ES-I3 (cell line): Measurements from ENCODE around the gene CLDN7.

Source experiments
- H3K36me3 ChIP-seq: 2 replicates; pipeline ENCODE4 v1.6.1; 2013; ENCODE audit warnings: mild to moderate bottlenecking, low read length, control low read depth, moderate library complexity; ENCODE audit not compliant: insufficient read depth
- H3K4me1 ChIP-seq: 2 replicates; pipeline ENCODE4 v1.6.1; 2013; ENCODE audit warnings: mild to moderate bottlenecking, control low read depth, low read length; ENCODE audit not compliant: insufficient read depth
- H3K9ac ChIP-seq: 2 replicates; pipeline ENCODE4 v1.6.1; 2013; ENCODE audit warnings: low read depth, mild to moderate bottlenecking, low read length, moderate library complexity
- H3K9me3 ChIP-seq: 2 replicates; pipeline ENCODE4 v1.6.1; 2013; ENCODE audit warnings: mild to moderate bottlenecking, low read length, moderate library complexity; ENCODE audit not compliant: control insufficient read depth, insufficient read depth

CLDN7 gene

DNA sequence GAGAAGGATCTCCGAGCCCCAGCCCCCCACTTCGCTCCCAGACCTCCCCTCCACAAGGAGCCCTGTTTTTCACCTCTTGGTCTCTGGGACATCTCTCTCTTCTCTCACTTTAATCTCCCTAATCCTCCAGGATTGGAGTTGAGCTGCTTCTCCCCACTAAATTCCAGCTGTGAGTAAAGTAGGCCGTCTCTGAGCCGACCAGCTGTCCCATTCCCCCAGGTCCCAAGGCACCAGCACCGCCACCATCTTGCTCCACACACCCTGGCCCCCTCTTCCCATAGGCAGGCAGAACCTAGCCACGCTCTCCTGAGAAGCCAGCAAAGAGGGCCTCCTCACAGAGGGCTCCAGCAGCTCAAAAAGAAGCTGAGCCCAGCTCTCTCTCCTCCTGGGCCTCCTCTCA, 43.5 kb downstream of the CLDN7 start:
- H3K9me3 ChIP-seq, result no peaks in the 10 kb centered on the region
- no peak overlapping the region for H3K9ac ChIP-seq
- H3K36me3 ChIP-seq, result peaks cover 4% of the 10 kb centered on the region; the same call in 1 of the 2 replicates
- peaks cover 7% of the 10 kb centered on the region; the same call in 1 of the 2 replicates for H3K4me1 ChIP-seq

DNA sequence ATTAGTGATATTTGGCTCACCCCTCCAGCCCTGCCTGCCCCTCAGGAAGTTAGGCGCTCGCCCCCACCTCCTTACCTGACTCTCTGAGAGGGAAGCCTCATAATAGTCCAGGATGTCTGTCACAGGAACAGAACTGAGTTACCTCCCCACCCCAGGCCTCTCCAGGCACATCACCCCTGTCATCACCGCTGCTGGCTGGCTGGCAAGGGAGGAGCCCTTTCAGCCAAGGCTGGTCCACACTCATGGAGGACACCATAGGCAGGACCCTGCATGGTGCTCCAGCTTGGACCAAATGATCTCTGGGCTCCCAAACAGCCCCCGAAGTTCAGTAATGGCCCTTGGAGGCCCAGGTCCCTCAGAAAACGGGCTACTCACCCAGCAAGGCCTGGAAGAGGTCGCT, 44.1 kb downstream of the CLDN7 start:
- Histone ChIP-seq H3K9ac (peak overlapping the region; percentile 14; the same call in 1 of the 2 replicates), H3K4me1 (peaks cover 7% of the 10 kb centered on the region; the same call in 1 of the 2 replicates), H3K36me3 (no peaks in the 10 kb centered on the region; the same call in 1 of the 2 replicates), H3K9me3 (no peaks in the 10 kb centered on the region)

DNA sequence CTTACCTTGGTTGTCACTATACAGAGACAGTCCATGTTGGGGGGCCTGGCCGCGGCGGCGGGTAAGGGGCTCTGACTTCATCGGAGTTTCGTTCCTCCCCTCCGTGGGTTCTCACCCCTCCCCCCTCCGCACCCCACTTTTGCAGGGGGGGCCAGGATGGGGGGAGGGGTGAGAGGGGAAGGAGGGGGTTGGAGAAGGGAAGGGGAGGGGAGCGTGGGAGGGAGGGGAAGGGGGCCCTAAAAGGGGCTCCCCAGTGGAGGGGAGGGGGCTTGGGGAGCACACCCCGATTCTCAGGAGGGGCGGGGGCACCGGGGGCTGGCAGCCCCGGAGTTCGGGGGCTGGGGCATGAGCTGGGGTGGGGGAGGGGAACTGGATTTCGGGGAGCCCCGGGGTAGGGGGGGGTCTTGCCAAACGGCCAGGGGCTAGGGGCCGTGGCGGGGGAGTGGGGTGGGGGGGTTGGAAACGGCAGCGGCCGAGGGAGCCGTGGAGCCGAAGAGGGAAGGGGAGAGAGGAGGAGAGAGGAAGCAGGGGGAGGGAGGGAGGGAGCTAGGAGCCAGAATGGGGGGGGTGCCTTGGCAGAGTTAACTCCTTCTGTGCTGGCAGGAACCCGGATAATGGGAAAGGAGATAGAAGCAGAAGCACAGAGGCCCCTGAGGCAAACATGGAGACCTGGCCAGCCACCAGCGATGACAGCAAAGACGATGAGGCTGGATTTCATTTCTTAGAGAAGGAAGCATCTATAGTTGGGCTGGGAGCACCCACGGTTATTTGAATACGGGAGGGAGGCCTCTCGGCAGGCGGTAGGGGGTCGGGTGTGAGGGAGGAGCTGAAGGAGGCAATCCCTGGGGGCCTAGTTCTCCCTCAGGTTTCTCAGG, 44.9 kb downstream of the CLDN7 start:
- peaks cover 7% of the 10 kb centered on the region; the same call in 1 of the 2 replicates for H3K4me1 ChIP-seq
- no peaks in the 10 kb centered on the region for H3K9me3 ChIP-seq
- H3K9ac ChIP-seq, result peak overlapping the region; percentile 46; the same call in 1 of the 2 replicates
- no peaks in the 10 kb centered on the region; the same call in 1 of the 2 replicates for H3K36me3 ChIP-seq

DNA sequence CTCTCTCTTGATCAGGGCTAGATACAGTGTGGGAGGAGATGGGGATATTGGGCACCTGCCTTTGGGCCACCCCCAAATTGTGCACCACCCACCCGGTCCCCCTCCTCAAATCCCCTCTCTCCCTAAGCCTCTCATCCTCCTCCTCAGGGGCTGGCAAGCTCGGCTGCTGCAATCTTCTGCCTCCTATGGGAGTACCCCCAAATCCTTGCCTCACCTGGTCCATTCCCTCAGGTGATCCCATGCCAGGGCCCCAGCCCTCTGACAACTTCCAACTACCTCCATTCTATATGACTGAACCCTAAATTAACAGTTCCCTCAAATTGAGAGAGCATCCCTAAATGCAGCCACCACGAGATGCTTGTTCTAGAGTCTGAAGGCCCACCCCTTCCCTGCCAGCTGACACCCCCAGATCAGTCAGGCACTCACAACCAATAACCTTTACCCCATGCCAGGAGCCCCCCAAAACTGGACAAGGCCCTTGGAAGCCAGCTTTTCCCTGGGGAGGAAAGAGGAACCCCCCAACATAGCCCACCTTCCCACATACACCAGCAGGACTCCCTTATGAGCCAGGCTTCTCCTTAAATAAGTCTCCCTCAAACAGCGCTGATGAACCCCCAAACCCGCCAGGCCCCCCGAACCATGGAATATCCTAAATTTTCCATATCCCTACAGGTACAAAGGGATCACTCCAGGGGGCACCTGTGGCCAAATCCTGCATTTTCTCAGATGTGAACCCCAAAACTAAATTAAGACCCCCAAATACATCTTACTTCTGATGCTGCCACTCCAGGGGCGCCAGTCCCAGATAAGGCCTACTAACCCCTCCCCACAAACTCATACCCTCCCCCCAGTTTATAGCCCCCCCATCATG, 45.8 kb downstream of the CLDN7 start:
- Histone ChIP-seq H3K9ac (peak overlapping the region; percentile 46; the same call in 1 of the 2 replicates), H3K36me3 (no peaks in the 10 kb centered on the region; the same call in 1 of the 2 replicates), H3K4me1 (peaks cover 7% of the 10 kb centered on the region; the same call in 1 of the 2 replicates), H3K9me3 (no peaks in the 10 kb centered on the region)

DNA sequence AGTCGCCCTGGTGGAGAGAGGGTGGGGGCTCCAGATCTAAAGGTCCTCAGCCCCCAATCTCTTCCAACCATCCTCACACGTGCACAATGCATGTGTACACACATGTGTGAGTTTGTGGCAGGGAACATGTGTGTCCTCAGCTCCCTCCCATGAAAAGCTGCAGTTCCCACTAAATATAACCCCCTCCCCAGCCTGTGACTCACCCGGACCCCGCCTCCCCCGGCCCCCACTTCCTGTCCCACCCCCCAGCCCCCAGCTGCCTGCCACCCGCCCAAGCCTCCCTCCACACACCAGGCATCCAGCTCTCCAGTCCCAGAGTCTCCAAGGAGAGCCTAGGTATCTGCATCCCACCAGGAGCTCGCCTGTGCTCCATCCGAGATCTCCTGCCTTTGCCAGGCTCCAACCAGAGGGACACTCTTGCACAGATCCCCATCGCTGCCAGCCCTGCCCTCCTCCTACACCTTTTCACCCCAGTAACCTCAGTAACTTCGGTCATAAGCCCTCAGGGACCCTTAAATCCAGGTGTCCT, 46.6 kb downstream of the CLDN7 start:
- Histone ChIP-seq H3K4me1 (peaks cover 10% of the 10 kb centered on the region; the same call in 1 of the 2 replicates), H3K9ac (peak overlapping the region; percentile 61; the same call in 1 of the 2 replicates), H3K36me3 (no peaks in the 10 kb centered on the region), H3K9me3 (no peaks in the 10 kb centered on the region)

DNA sequence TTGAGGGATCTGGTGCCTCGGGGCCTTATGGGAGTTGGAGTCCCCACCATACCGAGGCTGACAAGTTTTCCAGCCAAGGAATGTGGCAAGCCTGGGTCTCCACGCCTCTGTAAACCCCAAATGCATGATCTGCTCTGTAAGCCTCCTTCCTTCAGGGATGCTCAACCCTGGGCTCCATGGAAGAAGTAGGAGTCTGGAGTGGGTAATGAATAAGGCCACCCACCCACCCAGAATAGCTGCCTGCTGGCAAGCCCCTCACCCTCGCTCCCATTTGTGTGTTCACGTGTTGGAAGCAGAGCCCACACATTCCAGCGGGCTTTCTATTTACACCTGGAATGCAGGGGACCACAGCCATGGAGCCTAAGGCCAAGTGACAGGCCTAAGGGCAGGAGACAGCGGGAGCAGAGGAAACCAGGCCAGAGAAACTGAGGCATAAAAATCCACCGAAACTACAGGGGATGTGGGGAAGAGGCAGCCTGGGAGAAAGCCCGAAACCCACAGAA, 47.1 kb downstream of the CLDN7 start:
- Histone ChIP-seq H3K36me3 (no peaks in the 10 kb centered on the region), H3K4me1 (peaks cover 10% of the 10 kb centered on the region), H3K9ac (peak overlapping the region; percentile 61; the same call in 1 of the 2 replicates), H3K9me3 (no peaks in the 10 kb centered on the region)

DNA sequence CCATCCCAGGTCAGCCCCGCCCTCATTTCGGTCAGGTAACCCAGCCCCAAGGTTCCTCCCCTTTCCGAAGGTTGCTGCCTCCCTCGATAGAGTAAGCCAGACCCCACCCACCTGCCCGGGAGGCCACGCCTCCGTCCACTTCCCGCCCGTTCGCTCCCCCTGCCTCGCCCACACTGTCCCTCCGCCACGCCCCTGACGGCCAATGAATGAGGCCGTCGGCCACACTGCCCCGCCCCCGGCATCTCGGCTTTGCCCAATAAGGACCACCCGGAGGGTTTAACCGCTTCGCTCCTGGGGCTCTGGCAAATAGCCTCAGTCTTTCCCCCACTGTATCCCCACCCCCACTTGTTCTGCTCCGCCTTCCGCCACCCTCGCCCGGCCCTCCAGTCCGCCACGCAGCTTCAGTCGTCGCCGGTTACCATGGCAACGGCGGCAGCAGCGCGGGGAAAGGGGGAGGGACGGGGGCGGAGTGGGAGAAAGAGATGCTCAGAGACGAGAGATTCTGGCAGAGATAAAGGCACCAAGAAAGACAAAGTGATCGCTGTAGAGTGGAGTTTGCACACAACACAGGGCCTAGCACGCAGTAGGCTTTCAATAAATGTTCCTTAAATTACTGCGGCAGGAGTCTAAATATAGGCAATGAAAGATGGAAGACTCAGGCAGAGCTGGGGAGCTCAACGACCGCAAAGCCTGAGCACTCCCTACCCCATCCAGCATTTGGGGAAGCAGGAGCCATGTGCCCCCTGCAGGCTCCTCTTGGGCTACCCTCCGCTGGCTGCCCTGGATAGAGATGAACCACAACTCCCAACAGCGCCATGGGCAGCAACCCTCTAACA, 47.8 kb downstream of the CLDN7 start:
- H3K9ac ChIP-seq, result peak overlapping the region; percentile 61; the same call in 1 of the 2 replicates
- no peaks in the 10 kb centered on the region for H3K36me3 ChIP-seq
- no peaks in the 10 kb centered on the region for H3K9me3 ChIP-seq
- peaks cover 10% of the 10 kb centered on the region for H3K4me1 ChIP-seq

DNA sequence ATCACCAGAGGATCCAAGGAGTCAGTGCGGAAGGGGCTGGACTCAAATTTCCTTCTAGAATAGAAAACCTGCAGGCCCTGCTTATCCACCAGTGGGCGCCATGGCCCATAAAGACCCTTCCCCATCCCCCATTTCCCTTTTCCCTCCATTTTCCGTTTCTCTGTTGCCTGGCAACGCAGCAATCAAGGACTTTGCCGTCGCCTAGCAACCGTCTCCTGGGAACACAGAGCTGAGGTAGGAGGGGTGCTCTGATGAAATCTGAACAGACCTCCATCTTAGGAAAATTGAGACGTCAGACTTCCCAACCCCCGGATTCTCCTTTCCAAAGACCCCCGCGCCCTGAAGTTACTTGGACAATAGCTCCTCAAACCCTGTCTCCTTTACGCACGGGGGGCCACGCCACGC, 48.4 kb downstream of the CLDN7 start:
- H3K4me1 ChIP-seq, result peaks cover 12% of the 10 kb centered on the region
- H3K36me3 ChIP-seq, result no peaks in the 10 kb centered on the region
- H3K9ac ChIP-seq, result peak overlapping the region; percentile 23; the same call in 1 of the 2 replicates
- H3K9me3 ChIP-seq, result no peaks in the 10 kb centered on the region

DNA sequence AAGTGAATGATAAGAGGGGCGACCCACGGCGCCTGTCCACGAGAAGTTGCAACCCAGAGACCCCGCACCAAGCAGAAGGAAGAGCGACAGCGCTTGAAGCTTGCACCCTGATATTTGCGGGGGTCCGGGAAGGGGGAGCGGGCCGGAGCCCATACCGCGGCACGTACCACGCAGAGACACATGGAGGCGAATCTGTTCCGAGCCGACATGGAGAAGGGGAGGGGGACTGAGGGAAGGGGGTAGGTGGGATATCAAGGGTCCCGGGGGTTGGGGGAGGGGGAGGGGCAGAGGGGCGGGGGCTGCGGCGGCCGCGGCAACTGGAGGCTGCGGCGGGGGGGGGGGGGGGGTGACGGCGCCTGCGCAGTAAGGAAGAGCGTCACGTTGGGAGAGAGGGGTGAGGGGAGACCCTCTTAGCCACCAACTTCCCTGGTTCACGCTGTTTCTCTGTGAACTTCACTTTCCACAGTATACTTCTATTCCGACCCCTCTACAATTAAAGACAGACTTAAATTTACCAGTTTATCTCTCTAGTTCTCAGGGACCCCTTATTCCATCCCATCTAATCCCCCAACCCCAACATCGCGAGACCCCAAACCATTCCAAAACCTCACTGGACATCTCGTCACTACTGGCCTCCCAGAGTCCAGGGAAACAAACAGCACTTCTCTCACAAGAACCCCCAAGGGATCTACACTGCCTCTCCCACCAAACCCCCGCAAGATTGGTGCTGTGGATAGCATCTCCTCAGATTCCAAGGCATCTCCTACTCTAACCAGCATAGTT, 50.6 kb downstream of the CLDN7 start:
- Histone ChIP-seq H3K9ac (peak overlapping the region; percentile 62), H3K36me3 (no peaks in the 10 kb centered on the region), H3K9me3 (no peaks in the 10 kb centered on the region), H3K4me1 (peaks cover 16% of the 10 kb centered on the region)
